IMR-90 (cell line): Measurements from ENCODE around the gene EIF1AX. TPM values are rescaled to one million over a fixed set of nuclear protein-coding genes. Genes with fewer than 3 reads are reported as not detected.

Experiments used
- ATAC-seq: fragments of 200-7000 bp; cut with Tn5 transposase; 2 replicates; pipeline ENCODE4 v1.9.1; 2020; ENCODE audit warnings: low read depth, mild to moderate bottlenecking, moderate library complexity
- BruUV-seq: library from RNA; stranded (reverse); fragments of 400-500 nt; replicated peaks from 2 replicates; lab custom pipeline; 2021; lab: Mats Ljungman, UMichigan
- CTCF ChIA-PET: fragments of 300-600 bp; formaldehyde crosslinking; extraction: SDS; loops from one replicate; lab custom pipeline; 2021; ENCODE audit warnings: antibody characterized with exemption; lab: Yijun Ruan, JAX
- POLR2A ChIA-PET: fragments of 300-600 bp; sonication (Branson Sonifier 250); formaldehyde crosslinking; loops from one replicate; lab custom pipeline; 2022; ENCODE audit warnings: antibody characterized with exemption; ENCODE audit not compliant: unreplicated experiment; lab: Charles Lee
- DNase-seq: peaks from one replicate; pipeline ENCODE4 v3.0.0; 2013
- H2AFZ ChIP-seq: replicated peaks from 2 replicates; pipeline ENCODE3; 2013; ENCODE audit warnings: low read length, mild to moderate bottlenecking; ENCODE audit not compliant: poor library complexity
- H2AK5ac ChIP-seq: 2 replicates; pipeline ENCODE4 v1.6.1; 2013; ENCODE audit warnings: low read depth, low read length, inconsistent platforms
- H2AK9ac ChIP-seq: replicated peaks from 2 replicates; pipeline ENCODE3; 2013; ENCODE audit warnings: mild to moderate bottlenecking, low read depth, low read length, moderate library complexity; ENCODE audit not compliant: poor library complexity
- H2BK120ac ChIP-seq: 2 replicates; pipeline ENCODE4 v1.6.1; 2013; ENCODE audit warnings: low read depth, low read length, inconsistent platforms
- H2BK15ac ChIP-seq: 3 replicates; pipeline ENCODE4 v1.6.1; 2013; ENCODE audit warnings: low read depth, low read length, inconsistent platforms
- H2BK20ac ChIP-seq: 2 replicates; pipeline ENCODE4 v1.6.1; 2013; ENCODE audit warnings: low read depth, mild to moderate bottlenecking, inconsistent platforms, low read length, moderate library complexity
- H2BK5ac ChIP-seq: 2 replicates; pipeline ENCODE4 v1.6.1; 2013; ENCODE audit warnings: mild to moderate bottlenecking, low read depth, low read length, inconsistent platforms; ENCODE audit not compliant: poor library complexity, severe bottlenecking
- H3K14ac ChIP-seq: replicated peaks from 2 replicates; pipeline ENCODE4 v1.6.1; 2013; ENCODE audit warnings: low read depth, low read length, inconsistent platforms
- H3K18ac ChIP-seq: 2 replicates; pipeline ENCODE4 v1.6.1; 2013; ENCODE audit warnings: low read depth, low read length, control low read depth
- H3K23ac ChIP-seq: 2 replicates; pipeline ENCODE4 v1.6.1; 2013; ENCODE audit warnings: low read depth, low read length, inconsistent platforms
- H3K27ac ChIP-seq: 2 replicates; pipeline ENCODE4 v1.5.1; 2013; ENCODE audit warnings: mild to moderate bottlenecking, control low read depth, low read length; ENCODE audit not compliant: insufficient read depth
- H3K27me3 ChIP-seq: 2 replicates; pipeline ENCODE4 v1.6.1; 2013; ENCODE audit warnings: low read length; ENCODE audit not compliant: control insufficient read depth, insufficient read depth
- H3K36me3 ChIP-seq: 2 replicates; pipeline ENCODE4 v1.6.1; 2013; ENCODE audit warnings: low read length, mixed read lengths; ENCODE audit not compliant: control insufficient read depth, insufficient read depth
- H3K4ac ChIP-seq: 2 replicates; pipeline ENCODE4 v1.6.1; 2013; ENCODE audit warnings: low read depth, low read length, inconsistent platforms
- H3K4me1 ChIP-seq: 2 replicates; pipeline ENCODE4 v1.6.1; 2013; ENCODE audit warnings: low read length, mixed read lengths; ENCODE audit not compliant: control insufficient read depth, insufficient read depth
- H3K4me2 ChIP-seq: 2 replicates; pipeline ENCODE4 v1.6.1; 2013; ENCODE audit warnings: low read depth, mild to moderate bottlenecking, control low read depth, low read length, moderate library complexity
- H3K4me3 ChIP-seq: 2 replicates; pipeline ENCODE4 v1.5.1; 2013; ENCODE audit warnings: low read depth, mild to moderate bottlenecking, control low read depth, low read length, moderate library complexity; ENCODE audit not compliant: insufficient read depth
- H3K56ac ChIP-seq: 2 replicates; pipeline ENCODE4 v1.6.1; 2013; ENCODE audit warnings: low read length, inconsistent platforms; ENCODE audit not compliant: insufficient read depth; ENCODE audit errors: extremely low read depth
- H3K79me1 ChIP-seq, 2 experiments: 2 replicates each; pipeline ENCODE4 v1.6.1; 2013; ENCODE audit warnings: low read length in 2 of 2, inconsistent platforms in 1 of 2, low read depth in 1 of 2
- H3K9ac ChIP-seq: 2 replicates; pipeline ENCODE4 v1.6.1; 2013; ENCODE audit warnings: low read depth, low read length, control low read depth
- H3K9me1 ChIP-seq: 2 replicates; pipeline ENCODE4 v1.6.1; 2013; ENCODE audit warnings: low read length, inconsistent platforms; ENCODE audit not compliant: insufficient read depth
- H3K9me3 ChIP-seq: 2 replicates; pipeline ENCODE4 v1.6.1; 2013; ENCODE audit warnings: low read length; ENCODE audit not compliant: control insufficient read depth, insufficient read depth
- H4K20me1 ChIP-seq: 2 replicates; pipeline ENCODE4 v1.6.1; 2013; ENCODE audit warnings: low read length, inconsistent platforms; ENCODE audit not compliant: insufficient read depth
- H4K5ac ChIP-seq: 2 replicates; pipeline ENCODE4 v1.6.1; 2013; ENCODE audit warnings: mild to moderate bottlenecking, low read depth, low read length, control low read depth
- H4K8ac ChIP-seq, 2 experiments: 2 replicates each; pipeline ENCODE4 v1.6.1; 2013; ENCODE audit warnings: low read depth in 2 of 2, low read length in 2 of 2, control low read depth in 1 of 2, inconsistent platforms in 1 of 2
- H4K91ac ChIP-seq: 2 replicates; pipeline ENCODE4 v1.6.1; 2013; ENCODE audit warnings: low read depth, low read length, inconsistent platforms; ENCODE audit not compliant: insufficient read depth
- CEBPB ChIP-seq: IDR thresholded peaks from 2 replicates; pipeline ENCODE4 v1.6.1; 2012; ENCODE audit warnings: low read depth, low read length, improper control_type of control experiment
- FOS ChIP-seq: fragments of 150-350 bp; IDR thresholded peaks from 2 replicates; pipeline ENCODE4 v1.6.1; 2016; ENCODE audit warnings: low read depth, low read length
- MAZ ChIP-seq: IDR thresholded peaks from 2 replicates; pipeline ENCODE4 v1.6.1; 2012; ENCODE audit warnings: low read depth, mild to moderate bottlenecking, low read length, improper control_type of control experiment, moderate library complexity, borderline replicate concordance
- MXI1 ChIP-seq: IDR thresholded peaks from 2 replicates; pipeline ENCODE4 v1.6.1; 2012; ENCODE audit warnings: low read depth, mild to moderate bottlenecking, low read length, moderate library complexity, borderline replicate concordance
- NFE2L2 ChIP-seq: fragments of 150-350 bp; IDR thresholded peaks from 2 replicates; pipeline ENCODE4 v1.6.1; 2016; ENCODE audit warnings: low read depth, mild to moderate bottlenecking, low read length
- POLR2A ChIP-seq: IDR thresholded peaks from 2 replicates; pipeline ENCODE4 v1.6.1; 2012; ENCODE audit warnings: mild to moderate bottlenecking, low read depth, low read length
- RAD21 ChIP-seq: IDR thresholded peaks from 2 replicates; pipeline ENCODE4 v1.6.1; 2012; ENCODE audit warnings: low read length, improper control_type of control experiment
- RFX5 ChIP-seq: IDR thresholded peaks from 2 replicates; pipeline ENCODE4 v1.8.0; 2012; ENCODE audit warnings: low read depth, mild to moderate bottlenecking, low read length, moderate library complexity
- dilution Hi-C: fragments of 300-500 bp; cut with HindIII; formaldehyde crosslinking; loops from one replicate; pipeline ENCODE4 v1.14.3; 2018; ENCODE audit warnings: low sequenced_read_pairs; ENCODE audit not compliant: unreplicated experiment
- in situ Hi-C: fragments of 300-500 bp; cut with MboI; formaldehyde crosslinking; loops from 3 replicates; pipeline ENCODE4 v1.14.3; 2019; ENCODE audit warnings: low sequenced_read_pairs, inconsistent platforms, mixed read lengths
- intact Hi-C: fragments of 100-400 bp; cut with micrococcal nuclease; formaldehyde crosslinking; loops from 2 replicates; pipeline ENCODE4 v1.10.0; 2022
- polyA plus RNA-seq, 3 experiments: library from polyadenylated mRNA; depleted of rRNA; stranded (reverse); fragments of >200 nt; gene quantifications; 2 replicates each; pipeline ENCODE4 v1.2.3, GENCODE V29; 2012; ENCODE audit warnings: low replicate concordance in 1 of 3
- total RNA-seq: library from RNA; depleted of rRNA; stranded (reverse); fragments of >200 nt; gene quantifications from 2 replicates; pipeline ENCODE4 v1.2.3, GENCODE V29; 2012

Gene EIF1AX
- total and polyA plus RNA-seq, 2 of the 4 experiments (the other 2 are of a cell fraction) = 12.2 to 44.5 TPM

- TF ChIP-seq CEBPB (peak; percentile 43; the same call in 1 of the 2 replicates), MAZ (peak; percentile 94), NFE2L2 (no peak), POLR2A (peak; percentile 89), FOS (no peak; the same call in 1 of the 2 replicates), RAD21 (no peak), MXI1 (peak; percentile 34; the same call in 1 of the 2 replicates)
Observed at GRCh38 chrX:20141281-20142220, at the start of gene EIF1AX (continued).

- TF ChIP-seq RAD21 = no peak
- no peak for TF ChIP-seq RFX5
- Histone ChIP-seq H3K23ac (no peak overlapping the region), H3K56ac (no peak overlapping the region), H4K8ac (no peak overlapping the region), H4K91ac (no peak overlapping the region), H3K4ac (no peak overlapping the region), H3K4me3 (no peak overlapping the region), H3K4me1 (no peaks in the 10 kb centered on the region), H2AFZ (no peak overlapping the region), H2BK20ac (no peak overlapping the region), H2BK15ac (no peak overlapping the region), H2BK5ac (no peak overlapping the region), H3K9ac (no peak overlapping the region), H3K18ac (no peak overlapping the region), H3K79me1 (no peaks in the 10 kb centered on the region; a peak in 1 of 4 replicates), H3K27me3 (no peaks in the 10 kb centered on the region), H3K4me2 (no peak overlapping the region), H2AK5ac (no peak overlapping the region), H4K5ac (no peak overlapping the region), H3K9me1 (no peaks in the 10 kb centered on the region), H2BK120ac (no peak overlapping the region), H3K14ac (no peak overlapping the region), H3K9me3 (no peaks in the 10 kb centered on the region), H3K27ac (no peak overlapping the region), H3K36me3 (peaks cover 10% of the 10 kb centered on the region), H2AK9ac (no peak overlapping the region), H4K20me1 (no peaks in the 10 kb centered on the region)
- ATAC-seq (no peak), DNase-seq (no peak)
- CTCF ChIA-PET = no interaction called here
- no TSS peak for BruUV-seq
- POLR2A ChIA-PET = no interaction called here
- in situ Hi-C loops (no loop called here), intact Hi-C loops (no loop called here), dilution Hi-C loops (no loop called here)
Observed at GRCh38 chrX:20189171-20189570, 47.5 kb upstream of the EIF1AX start.
